K562 (cell line): ENCODE measurements around the gene DAPK3. TPM values are rescaled to one million over a fixed set of nuclear protein-coding genes. Genes with fewer than 3 reads are reported as not detected.
A peak's percentile ranks its signal among the peaks of the same experiment; 100 is the strongest.

Source experiments
- ATAC-seq: fragments of 200-7000 bp; cut with Tn5 transposase; 3 replicates; pipeline ENCODE4 v1.9.1; 2020; ENCODE audit warnings: moderate library complexity
- BruUV-seq: library from RNA; stranded (reverse); fragments of 400-500 nt; replicated peaks from 2 replicates; lab custom pipeline; 2021; lab: Mats Ljungman, UMichigan
- CTCF ChIA-PET: fragments of 300-600 bp; formaldehyde crosslinking; extraction: SDS; loops from one replicate; lab custom pipeline; 2021; ENCODE audit warnings: low intra/inter-chr PET ratio; lab: Yijun Ruan, JAX
- POLR2A ChIA-PET: fragments of 300-600, 350-650 bp; sonication (Branson Sonifier 250); formaldehyde crosslinking; extraction: SDS; loops from one replicate; lab custom pipeline; 2021; ENCODE audit warnings: antibody characterized with exemption, inconsistent platforms; lab: Yijun Ruan, JAX
- DNase-seq, 4 experiments: peaks; one replicate each; pipeline versions ENCODE4 v3.0.0 to v3.0.0-alpha.2; 2011 to 2018; ENCODE audit warnings: low spot score in 3 of 4, mixed read lengths in 3 of 4; ENCODE audit errors: extremely low read depth in 1 of 4
- FAIRE-seq: peaks from 2 replicates; lab custom pipeline; 2011; peaks lifted over from hg19 to GRCh38; lab: Jason Lieb, UNC
- H2AFZ ChIP-seq: 2 replicates; pipeline ENCODE4 v1.6.0; 2011; ENCODE audit warnings: low read depth, low read length, control low read depth, inconsistent platforms
- H3K27ac ChIP-seq: fragments of 200-600 bp; 3 replicates; pipeline ENCODE4 v1.8.0; 2011; ENCODE audit warnings: low read depth, mild to moderate bottlenecking, control low read depth, inconsistent platforms, low read length, moderate library complexity, mixed read lengths; ENCODE audit errors: extremely low read depth
- H3K27me3 ChIP-seq, 2 experiments: fragments of 300-600 bp in 1 of 2; 2 replicates in 1 of 2; 3 replicates in 1 of 2; pipeline versions ENCODE4 v1.6.0 to v1.8.0; 2011; ENCODE audit warnings: inconsistent platforms in 2 of 2, low read length in 2 of 2, mild to moderate bottlenecking in 1 of 2, mixed read lengths in 1 of 2, moderate library complexity in 1 of 2; ENCODE audit not compliant: control insufficient read depth in 2 of 2, insufficient read depth in 2 of 2
- H3K36me3 ChIP-seq: fragments of 300-600 bp; 3 replicates; pipeline ENCODE4 v1.8.0; 2011; ENCODE audit warnings: mild to moderate bottlenecking, low read length, inconsistent platforms; ENCODE audit not compliant: control insufficient read depth, insufficient read depth
- H3K4me1 ChIP-seq, 2 experiments: fragments of 200-600 bp in 1 of 2; replicated peaks in 1 of 2; 2 replicates in 1 of 2; 3 replicates in 1 of 2; pipeline versions ENCODE4 v1.5.1 to v1.8.0; 2011; ENCODE audit warnings: inconsistent platforms in 2 of 2, low read length in 2 of 2, mild to moderate bottlenecking in 1 of 2, mixed read lengths in 1 of 2, moderate library complexity in 1 of 2; ENCODE audit not compliant: control insufficient read depth in 2 of 2, insufficient read depth in 2 of 2
- H3K4me2 ChIP-seq: 2 replicates; pipeline ENCODE4 v1.6.1; 2011; ENCODE audit warnings: low read length, control low read depth, inconsistent platforms, mixed read lengths; ENCODE audit not compliant: insufficient read depth
- H3K4me3 ChIP-seq: fragments of 200-600 bp; sonication (generic), shearing (Covaris generic); 2 replicates; pipeline ENCODE4 v1.5.1; 2016; ENCODE audit warnings: control low read depth, inconsistent platforms
- H3K79me2 ChIP-seq: fragments of 200-600 bp; 3 replicates; pipeline ENCODE4 v1.8.0; 2011; ENCODE audit warnings: low read length, inconsistent platforms; ENCODE audit not compliant: control insufficient read depth, insufficient read depth
- H3K9ac ChIP-seq, 2 experiments: 2 replicates each; pipeline versions ENCODE4 v1.6.0 to v1.6.1; 2011; ENCODE audit warnings: low read depth in 2 of 2, low read length in 2 of 2, control low read depth in 1 of 2, inconsistent platforms in 1 of 2, mild to moderate bottlenecking in 1 of 2, mixed read lengths in 1 of 2; ENCODE audit not compliant: insufficient read depth in 1 of 2
- H3K9me1 ChIP-seq: one replicate; pipeline ENCODE4 v1.6.0; 2011; ENCODE audit warnings: inconsistent platforms, mild to moderate bottlenecking, low read length, moderate library complexity; ENCODE audit not compliant: control insufficient read depth, insufficient read depth
- H3K9me3 ChIP-seq: replicated peaks from 2 replicates; pipeline ENCODE4 v1.5.1; 2011; ENCODE audit warnings: low read depth, low read length, inconsistent platforms; ENCODE audit not compliant: control insufficient read depth, insufficient read depth
- H4K20me1 ChIP-seq: replicated peaks from 2 replicates; pipeline ENCODE4 v1.6.1; 2011; ENCODE audit warnings: low read length, inconsistent platforms, mixed read lengths; ENCODE audit not compliant: control insufficient read depth, insufficient read depth
- CBFA2T3 ChIP-seq: fragments of 450-650 bp; IDR thresholded peaks from 2 replicates; pipeline ENCODE4 v1.6.1; 2017
- FUS ChIP-seq: fragments of 200-400 bp; formaldehyde crosslinking; optimal IDR thresholded peaks from 2 replicates; pipeline ENCODE3; 2017; ENCODE audit warnings: low read depth, low read length
- IRF2 ChIP-seq: sonication (generic); formaldehyde crosslinking; IDR thresholded peaks from 2 replicates; pipeline ENCODE4 v1.8.1; 2022; ENCODE audit warnings: mild to moderate bottlenecking, missing genetic modification reagents
- KLF16 ChIP-seq: IDR thresholded peaks from 2 replicates; pipeline ENCODE4 v1.6.1; 2016; ENCODE audit warnings: antibody characterized with exemption
- MAFF ChIP-seq: IDR thresholded peaks from 2 replicates; pipeline ENCODE4 v1.6.1; 2012; ENCODE audit warnings: low read length, improper control_type of control experiment
- PHF8 ChIP-seq: fragments of 200-600 bp; sonication (generic); IDR thresholded peaks from 2 replicates; pipeline ENCODE4 v1.6.1; 2012; ENCODE audit warnings: mixed run types, mild to moderate bottlenecking, inconsistent platforms, low read length, moderate library complexity, borderline replicate concordance
- RBBP5 ChIP-seq: fragments of 200-600 bp; sonication (generic); IDR thresholded peaks from 2 replicates; pipeline ENCODE4 v1.6.1; 2012; ENCODE audit warnings: borderline replicate concordance, mild to moderate bottlenecking, low read length, control low read depth, inconsistent platforms; ENCODE audit not compliant: insufficient read depth, poor library complexity, severe bottlenecking
- RBM15 ChIP-seq: fragments of 200-400 bp; formaldehyde crosslinking; IDR thresholded peaks from 2 replicates; pipeline ENCODE4 v1.6.1; 2018; ENCODE audit warnings: mild to moderate bottlenecking, low read length, moderate library complexity; ENCODE audit not compliant: insufficient read depth
- RBM17 ChIP-seq: fragments of 200-400 bp; formaldehyde crosslinking; IDR thresholded peaks from 2 replicates; pipeline ENCODE4 v1.6.1; 2017; ENCODE audit warnings: low read depth, mild to moderate bottlenecking, low read length, borderline replicate concordance
- TEAD1 ChIP-seq, 2 experiments: fragments of 450-650 bp in 1 of 2; sonication (generic) in 1 of 2; formaldehyde crosslinking; IDR thresholded peaks; 2 replicates each; pipeline versions ENCODE4 v1.4.0 to v1.8.0; 2020 to 2022; ENCODE audit warnings: mild to moderate bottlenecking in 2 of 2, missing genetic modification reagents in 1 of 2
- ZEB2 ChIP-seq: fragments of 450-650 bp; IDR thresholded peaks from 2 replicates; pipeline ENCODE4 v1.6.1; 2016
- ZFP36 ChIP-seq: fragments of 150-350 bp; IDR thresholded peaks from 2 replicates; pipeline ENCODE4 v1.6.1; 2018; ENCODE audit warnings: low read length, low read depth; ENCODE audit not compliant: partially characterized antibody
- ZNF175 ChIP-seq: fragments of 200-800 bp; sonication (Bioruptor generic); IDR thresholded peaks from 2 replicates; pipeline ENCODE4 v1.6.1; 2016; ENCODE audit warnings: low read depth, mild to moderate bottlenecking, missing genetic modification characterization, missing compliant biosample characterization
- ZNF780A ChIP-seq: fragments of 250-450 bp; sonication (Bioruptor Pico); IDR thresholded peaks from 2 replicates; pipeline ENCODE4 v1.5.0; 2021; ENCODE audit warnings: mild to moderate bottlenecking
- WGBS: fragments of 100-300 bp; shearing (Covaris generic); methylation state at CpG from one replicate; pipeline ENCODE4 v1.1.6; 2016; ENCODE audit warnings: low coverage, mixed read lengths; ENCODE audit not compliant: insufficient coverage; ENCODE audit errors: missing lambda C conversion rate; 5-methylcytosine and 5-hydroxymethylcytosine counted together
- in situ Hi-C: fragments of 300-500 bp; cut with MboI; formaldehyde crosslinking; loops from 4 replicates; pipeline ENCODE4 v1.15.0; 2018; ENCODE audit warnings: inconsistent platforms, mixed read lengths
- intact Hi-C: fragments of 100-400 bp; cut with micrococcal nuclease; formaldehyde crosslinking; loops from 2 replicates; pipeline ENCODE4 v1.14.2; 2022
- polyA plus RNA-seq, 8 experiments: library from polyadenylated mRNA; depleted of rRNA in 4 of 8; stranded (reverse) in 5 of 8; unstranded in 3 of 8; fragments of >200 nt; fragmentation: Nextera tagmentation in 2 of 8; fragmentation: Illumina TruSeq in 1 of 8; extraction: Ambion mirVana in 2 of 8; extraction: Trizol in 1 of 8; gene quantifications; 2 replicates each; pipeline versions ENCODE4 v1.2.1 to v1.2.3, GENCODE V29; 2011 to 2014; ENCODE audit warnings: inconsistent platforms in 1 of 8, missing spikeins in 1 of 8
- total RNA-seq, 7 experiments: library from RNA; depleted of rRNA in 6 of 7; stranded (reverse); fragments of >200 nt in 6 of 7; fragmentation: Illumina TruSeq in 2 of 7; extraction: Trizol in 2 of 7; gene quantifications; 2 replicates each; pipeline versions ENCODE4 v1.2.1 to v1.2.3, GENCODE V29; 2011 to 2021; ENCODE audit warnings: low replicate concordance in 1 of 7
- TF ChIP-seq, protein P1 (sequence below): sonication (generic); formaldehyde crosslinking; IDR thresholded peaks from 2 replicates; pipeline ENCODE4 v1.9.0; 2022; ENCODE audit warnings: mild to moderate bottlenecking, missing genetic modification reagents
- TF ChIP-seq, protein P2 (sequence below): fragments of 250-450 bp; sonication (Bioruptor Pico); IDR thresholded peaks from 2 replicates; pipeline ENCODE4 v1.5.0; 2021
- TF ChIP-seq, protein P3 (sequence below): fragments of 250-450 bp; sonication (Bioruptor Pico); IDR thresholded peaks from 2 replicates; pipeline ENCODE4 v1.5.0; 2021; ENCODE audit warnings: mild to moderate bottlenecking, borderline replicate concordance
- TF ChIP-seq, protein P4 (sequence below): fragments of 250-450 bp; sonication (Bioruptor Pico); IDR thresholded peaks from 2 replicates; pipeline ENCODE4 v1.9.0; 2021; ENCODE audit warnings: mild to moderate bottlenecking, inconsistent platforms

Gene DAPK3
- total and polyA plus RNA-seq, 9 of the 15 experiments (the other 6 are each of a cell fraction or from before 2014, with no cell fraction given) = 0.14 to 63.4 (median 25.0) TPM

DNA sequence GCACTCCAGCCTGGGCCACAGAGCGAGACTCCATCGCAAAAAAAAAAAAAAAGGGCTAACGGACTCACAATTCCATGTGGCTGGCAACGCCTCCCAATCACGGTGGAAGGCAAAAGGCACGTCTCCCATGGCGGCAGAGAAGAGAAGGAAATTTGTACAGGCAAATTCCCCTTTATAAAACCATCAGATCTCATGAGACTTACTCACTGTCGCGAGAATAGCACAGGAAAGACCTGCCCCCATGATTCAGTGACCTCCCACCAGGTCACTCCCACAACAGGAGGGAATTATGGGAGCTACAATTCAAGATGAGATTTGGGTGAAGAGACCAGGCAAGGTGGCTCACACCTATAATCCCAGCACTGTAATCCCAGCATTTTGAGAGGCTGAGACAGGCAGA, 56.7 kb downstream of the DAPK3 start:
- Histone ChIP-seq H2AFZ (peak overlapping the region; percentile 56), H3K9me3 (peaks cover 6% of the 10 kb centered on the region), H3K9me1 (no peaks in the 10 kb centered on the region), H3K4me1 (peaks cover 0 to 9% of the 10 kb centered on the region in 2 experiments; a peak in 2 of 5 replicates), H3K27ac (no peak overlapping the region), H3K4me2 (peak overlapping the region; percentile 13; the same call in 1 of the 2 replicates), H4K20me1 (no peaks in the 10 kb centered on the region), H3K4me3 (no peak overlapping the region), H3K79me2 (no peaks in the 10 kb centered on the region), H3K27me3 (peaks cover 0 to 8% of the 10 kb centered on the region in 2 experiments; a peak in 1 of 5 replicates), H3K36me3 (no peaks in the 10 kb centered on the region), H3K9ac (no peak overlapping the region)
- no TSS peak for BruUV-seq
- WGBS = 0% methylated on average over 2 of the region's 9 CpGs
- intact Hi-C loops (no loop called here), in situ Hi-C loops (no loop called here)
- DNase-seq = peak in 2 of 4 experiments; percentile 30 to 66
- FAIRE-seq = peak; percentile 91
- CTCF ChIA-PET = no interaction called here
- peak; percentile 91 for ATAC-seq
- POLR2A ChIA-PET = interaction anchor here (0.6 to 1.9 kb wide), 5 partner anchors 8 to 302 kb away, joined by 3 to 7 read pairs (median 3); no protein-coding TSS in a partner anchor
- TF ChIP-seq FUS = no peak
- no peak for TF ChIP-seq CBFA2T3
- TF ChIP-seq, protein P1, sequence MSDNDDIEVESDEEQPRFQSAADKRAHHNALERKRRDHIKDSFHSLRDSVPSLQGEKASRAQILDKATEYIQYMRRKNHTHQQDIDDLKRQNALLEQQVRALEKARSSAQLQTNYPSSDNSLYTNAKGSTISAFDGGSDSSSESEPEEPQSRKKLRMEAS (CRISPR knock-in tag) = no peak
- TF ChIP-seq RBBP5 = no peak
- TF ChIP-seq MAFF = peak; percentile 39; the same call in 1 of the 2 replicates
- no peak for TF ChIP-seq RBM15
- TF ChIP-seq TEAD1 (CRISPR knock-in tag; IDR thresholded peaks at IDR 0.05) = no peak
- TF ChIP-seq ZEB2 = no peak
- TF ChIP-seq, protein P2, sequence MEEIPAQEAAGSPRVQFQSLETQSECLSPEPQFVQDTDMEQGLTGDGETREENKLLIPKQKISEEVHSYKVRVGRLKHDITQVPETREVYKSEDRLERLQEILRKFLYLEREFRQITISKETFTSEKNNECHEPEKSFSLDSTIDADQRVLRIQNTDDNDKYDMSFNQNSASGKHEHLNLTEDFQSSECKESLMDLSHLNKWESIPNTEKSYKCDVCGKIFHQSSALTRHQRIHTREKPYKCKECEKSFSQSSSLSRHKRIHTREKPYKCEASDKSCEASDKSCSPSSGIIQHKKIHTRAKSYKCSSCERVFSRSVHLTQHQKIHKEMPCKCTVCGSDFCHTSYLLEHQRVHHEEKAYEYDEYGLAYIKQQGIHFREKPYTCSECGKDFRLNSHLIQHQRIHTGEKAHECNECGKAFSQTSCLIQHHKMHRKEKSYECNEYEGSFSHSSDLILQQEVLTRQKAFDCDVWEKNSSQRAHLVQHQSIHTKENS = no peak
- TF ChIP-seq KLF16 = no peak
- TF ChIP-seq ZNF780A (CRISPR knock-in tag) = no peak
- no peak for TF ChIP-seq IRF2
- no peak for TF ChIP-seq PHF8
- TF ChIP-seq, protein P3, sequence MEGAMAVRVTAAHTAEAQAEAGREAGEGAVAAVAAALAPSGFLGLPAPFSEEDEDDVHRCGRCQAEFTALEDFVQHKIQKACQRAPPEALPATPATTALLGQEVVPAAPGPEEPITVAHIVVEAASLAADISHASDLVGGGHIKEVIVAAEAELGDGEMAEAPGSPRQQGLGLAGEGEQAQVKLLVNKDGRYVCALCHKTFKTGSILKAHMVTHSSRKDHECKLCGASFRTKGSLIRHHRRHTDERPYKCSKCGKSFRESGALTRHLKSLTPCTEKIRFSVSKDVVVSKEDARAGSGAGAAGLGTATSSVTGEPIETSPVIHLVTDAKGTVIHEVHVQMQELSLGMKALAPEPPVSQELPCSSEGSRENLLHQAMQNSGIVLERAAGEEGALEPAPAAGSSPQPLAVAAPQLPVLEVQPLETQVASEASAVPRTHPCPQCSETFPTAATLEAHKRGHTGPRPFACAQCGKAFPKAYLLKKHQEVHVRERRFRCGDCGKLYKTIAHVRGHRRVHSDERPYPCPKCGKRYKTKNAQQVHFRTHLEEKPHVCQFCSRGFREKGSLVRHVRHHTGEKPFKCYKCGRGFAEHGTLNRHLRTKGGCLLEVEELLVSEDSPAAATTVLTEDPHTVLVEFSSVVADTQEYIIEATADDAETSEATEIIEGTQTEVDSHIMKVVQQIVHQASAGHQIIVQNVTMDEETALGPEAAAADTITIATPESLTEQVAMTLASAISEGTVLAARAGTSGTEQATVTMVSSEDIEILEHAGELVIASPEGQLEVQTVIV = no peak
- TF ChIP-seq, protein P4, sequence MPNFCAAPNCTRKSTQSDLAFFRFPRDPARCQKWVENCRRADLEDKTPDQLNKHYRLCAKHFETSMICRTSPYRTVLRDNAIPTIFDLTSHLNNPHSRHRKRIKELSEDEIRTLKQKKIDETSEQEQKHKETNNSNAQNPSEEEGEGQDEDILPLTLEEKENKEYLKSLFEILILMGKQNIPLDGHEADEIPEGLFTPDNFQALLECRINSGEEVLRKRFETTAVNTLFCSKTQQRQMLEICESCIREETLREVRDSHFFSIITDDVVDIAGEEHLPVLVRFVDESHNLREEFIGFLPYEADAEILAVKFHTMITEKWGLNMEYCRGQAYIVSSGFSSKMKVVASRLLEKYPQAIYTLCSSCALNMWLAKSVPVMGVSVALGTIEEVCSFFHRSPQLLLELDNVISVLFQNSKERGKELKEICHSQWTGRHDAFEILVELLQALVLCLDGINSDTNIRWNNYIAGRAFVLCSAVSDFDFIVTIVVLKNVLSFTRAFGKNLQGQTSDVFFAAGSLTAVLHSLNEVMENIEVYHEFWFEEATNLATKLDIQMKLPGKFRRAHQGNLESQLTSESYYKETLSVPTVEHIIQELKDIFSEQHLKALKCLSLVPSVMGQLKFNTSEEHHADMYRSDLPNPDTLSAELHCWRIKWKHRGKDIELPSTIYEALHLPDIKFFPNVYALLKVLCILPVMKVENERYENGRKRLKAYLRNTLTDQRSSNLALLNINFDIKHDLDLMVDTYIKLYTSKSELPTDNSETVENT (CRISPR knock-in tag) = no peak
- no peak for TF ChIP-seq ZNF175
- no peak for TF ChIP-seq RBM17
- peak; percentile 25 for TF ChIP-seq ZFP36
